ENCODE measurements around the gene TSKU.

Gene TSKU

DNA sequence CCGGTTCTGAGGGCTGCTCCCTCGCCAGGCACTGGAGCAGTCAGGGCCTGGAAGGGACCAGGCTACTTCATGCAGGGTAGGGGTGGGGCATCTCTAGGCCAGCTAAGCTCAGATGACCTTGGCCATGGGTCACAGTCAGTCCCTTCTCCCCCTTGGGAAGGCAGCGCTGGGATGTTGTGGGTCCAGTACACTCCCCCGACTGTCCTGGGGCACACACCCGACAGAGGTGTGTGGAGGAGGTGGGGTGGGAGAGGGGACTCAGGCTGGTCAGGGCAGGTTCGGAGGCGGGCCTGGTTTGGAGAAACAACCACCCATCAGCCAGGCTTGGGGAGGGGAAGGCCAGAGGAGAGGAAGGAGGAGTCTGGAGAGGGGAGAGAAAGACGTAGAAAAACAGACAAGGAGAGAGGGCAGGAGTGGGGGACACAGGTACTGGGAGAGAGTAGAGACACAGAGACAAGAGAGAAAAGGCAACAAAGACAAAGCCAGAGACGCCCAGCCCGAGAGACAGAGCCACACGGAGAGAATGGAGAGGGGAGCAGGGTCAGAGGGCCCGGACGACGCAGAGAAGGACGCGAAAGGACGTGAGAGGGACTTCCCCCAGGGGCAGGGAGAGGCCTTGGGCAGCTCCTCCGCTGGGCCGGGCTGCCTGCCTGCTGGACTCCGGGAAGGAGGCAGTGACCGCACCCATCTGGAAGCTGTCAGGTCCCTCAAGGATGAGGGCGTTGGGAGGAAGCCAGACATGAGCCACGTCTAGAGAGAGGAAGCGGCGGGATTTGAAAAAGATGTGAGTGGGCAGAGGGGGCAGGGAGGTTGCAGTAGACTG lies 30.6 kb upstream of the TSKU start:
- DNase-seq (ENCODE audit: low read depth): peak; percentile 95
- H3K4me3 ChIP-seq (ENCODE audit: low read length): no peak overlapping the region
- TF ChIP-seq, protein P1, sequence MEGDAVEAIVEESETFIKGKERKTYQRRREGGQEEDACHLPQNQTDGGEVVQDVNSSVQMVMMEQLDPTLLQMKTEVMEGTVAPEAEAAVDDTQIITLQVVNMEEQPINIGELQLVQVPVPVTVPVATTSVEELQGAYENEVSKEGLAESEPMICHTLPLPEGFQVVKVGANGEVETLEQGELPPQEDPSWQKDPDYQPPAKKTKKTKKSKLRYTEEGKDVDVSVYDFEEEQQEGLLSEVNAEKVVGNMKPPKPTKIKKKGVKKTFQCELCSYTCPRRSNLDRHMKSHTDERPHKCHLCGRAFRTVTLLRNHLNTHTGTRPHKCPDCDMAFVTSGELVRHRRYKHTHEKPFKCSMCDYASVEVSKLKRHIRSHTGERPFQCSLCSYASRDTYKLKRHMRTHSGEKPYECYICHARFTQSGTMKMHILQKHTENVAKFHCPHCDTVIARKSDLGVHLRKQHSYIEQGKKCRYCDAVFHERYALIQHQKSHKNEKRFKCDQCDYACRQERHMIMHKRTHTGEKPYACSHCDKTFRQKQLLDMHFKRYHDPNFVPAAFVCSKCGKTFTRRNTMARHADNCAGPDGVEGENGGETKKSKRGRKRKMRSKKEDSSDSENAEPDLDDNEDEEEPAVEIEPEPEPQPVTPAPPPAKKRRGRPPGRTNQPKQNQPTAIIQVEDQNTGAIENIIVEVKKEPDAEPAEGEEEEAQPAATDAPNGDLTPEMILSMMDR (conservative IDR thresholded peaks at IDR 0.05; ENCODE audit: low read length): no peak

DNA sequence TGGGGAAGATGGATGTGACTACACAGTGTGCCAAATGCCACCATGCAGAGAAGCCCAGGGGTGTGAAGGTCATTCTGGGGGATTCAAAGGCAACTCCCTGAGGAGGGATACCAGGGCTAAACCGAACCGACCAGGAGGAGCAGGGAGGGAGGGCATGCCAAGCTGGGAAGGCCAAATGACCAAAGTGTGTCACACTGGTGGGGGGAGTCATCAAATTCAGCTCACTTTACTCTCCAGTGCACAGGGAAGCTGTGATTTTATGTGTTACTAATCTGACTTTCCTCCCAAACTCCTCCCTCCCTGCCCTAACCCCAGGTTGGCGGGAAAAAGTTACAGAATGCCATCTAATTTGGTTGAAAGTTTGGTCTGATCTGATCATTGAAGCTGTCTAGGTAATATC lies 29.7 kb upstream of the TSKU start:
- no peak for DNase-seq (ENCODE audit: low read depth)
- no peak overlapping the region for H3K4me3 ChIP-seq (ENCODE audit: low read length)
- TF ChIP-seq, protein P1 (conservative IDR thresholded peaks at IDR 0.05; ENCODE audit: low read length): no peak

DNA sequence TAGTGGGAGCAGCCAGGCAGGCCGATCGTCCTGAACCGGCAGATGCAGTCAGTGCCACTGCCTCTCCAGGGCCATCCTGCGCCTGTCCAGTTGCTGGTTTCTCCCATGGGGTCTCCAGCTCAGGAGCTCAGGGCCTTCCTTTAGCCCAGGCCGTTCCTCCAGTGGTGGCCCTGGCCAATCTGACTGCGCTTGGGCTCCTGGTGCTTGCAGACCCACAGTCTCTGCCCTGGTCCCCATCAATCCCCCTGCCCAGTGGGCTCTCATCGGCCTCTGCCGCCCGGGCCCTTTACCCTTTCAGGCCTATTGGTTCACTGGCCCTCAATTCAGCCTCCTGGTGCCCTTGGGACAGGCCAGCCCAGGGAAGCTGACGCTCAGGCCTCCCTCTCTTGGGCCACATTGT lies 29.2 kb upstream of the TSKU start:
- TF ChIP-seq, protein P1 (conservative IDR thresholded peaks at IDR 0.05; ENCODE audit: low read length): no peak
- DNase-seq (ENCODE audit: low read depth): no peak
- H3K4me3 ChIP-seq (ENCODE audit: low read length): no peak overlapping the region

DNA sequence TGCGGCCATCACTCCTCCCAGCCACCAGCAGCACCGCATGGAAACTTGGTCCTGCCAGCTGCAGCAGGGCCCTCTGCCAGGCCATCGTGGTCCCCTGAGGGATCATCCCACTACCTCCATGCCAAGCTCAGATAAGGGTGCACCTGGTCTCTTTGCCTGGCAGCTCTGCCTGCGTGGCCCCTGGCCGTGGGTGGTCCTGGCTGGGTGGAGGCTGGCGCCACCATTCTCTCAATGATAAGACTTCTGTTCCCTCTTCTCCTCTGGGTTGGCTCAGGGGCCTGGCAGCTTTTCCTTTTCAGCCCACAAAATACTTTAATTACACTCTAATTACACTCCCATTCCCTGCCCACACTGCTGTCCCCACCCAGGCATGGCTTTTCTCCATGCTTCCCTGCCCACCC lies 26.8 kb upstream of the TSKU start:
- TF ChIP-seq, protein P1 (conservative IDR thresholded peaks at IDR 0.05; ENCODE audit: low read length): no peak
- no peak for DNase-seq (ENCODE audit: low read depth)
- H3K4me3 ChIP-seq (ENCODE audit: low read length): no peak overlapping the region

DNA sequence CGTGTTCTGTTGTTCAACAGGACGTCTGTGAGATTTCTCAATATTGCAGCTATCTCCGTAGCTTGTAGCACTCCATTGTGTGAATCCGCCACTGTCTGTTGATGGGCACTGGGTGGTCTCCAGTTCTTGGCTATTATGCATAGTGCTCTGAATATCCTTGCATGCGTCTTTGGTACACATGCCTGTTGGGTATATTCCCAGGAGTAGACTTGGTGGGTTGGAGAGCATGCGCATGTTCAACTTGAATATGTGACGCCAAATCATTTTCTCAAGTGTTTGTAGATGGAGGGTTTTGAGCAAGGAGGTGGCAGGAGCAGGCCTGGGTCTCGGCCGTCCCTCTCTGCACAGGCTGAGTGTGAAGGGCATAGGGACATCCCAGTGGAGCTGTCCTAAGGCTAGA lies 24.8 kb upstream of the TSKU start:
- TF ChIP-seq, protein P1 (conservative IDR thresholded peaks at IDR 0.05; ENCODE audit: low read length): no peak
- DNase-seq (ENCODE audit: low read depth): no peak

DNA sequence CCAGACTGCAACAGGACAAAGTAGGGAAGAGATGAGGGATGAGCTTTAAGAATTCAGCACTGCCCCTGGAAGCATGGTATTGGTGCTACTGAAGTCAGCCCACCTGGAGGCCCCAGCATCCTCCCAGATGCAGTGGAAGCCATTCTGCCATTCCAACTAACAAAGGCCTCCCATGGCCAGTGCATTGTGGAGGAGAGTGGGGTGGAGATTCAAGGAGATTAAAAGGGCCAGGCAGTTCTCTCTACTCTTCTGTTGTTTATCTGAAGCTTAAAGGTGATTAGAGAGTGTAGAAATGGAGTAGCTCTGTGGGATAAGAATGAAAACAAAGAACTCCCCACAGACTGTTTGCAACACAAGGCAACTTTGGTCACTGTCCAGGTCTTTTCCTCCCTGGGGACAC lies 24.1 kb upstream of the TSKU start:
- no peak for DNase-seq (ENCODE audit: low read depth)
- no peak overlapping the region for H3K4me3 ChIP-seq (ENCODE audit: low read length)
- TF ChIP-seq, protein P1 (conservative IDR thresholded peaks at IDR 0.05; ENCODE audit: low read length): no peak

More for the DNA sequence above, 24.8 kb upstream of the TSKU start:
- no peak overlapping the region for H3K4me3 ChIP-seq (ENCODE audit: low read length)

DNA sequence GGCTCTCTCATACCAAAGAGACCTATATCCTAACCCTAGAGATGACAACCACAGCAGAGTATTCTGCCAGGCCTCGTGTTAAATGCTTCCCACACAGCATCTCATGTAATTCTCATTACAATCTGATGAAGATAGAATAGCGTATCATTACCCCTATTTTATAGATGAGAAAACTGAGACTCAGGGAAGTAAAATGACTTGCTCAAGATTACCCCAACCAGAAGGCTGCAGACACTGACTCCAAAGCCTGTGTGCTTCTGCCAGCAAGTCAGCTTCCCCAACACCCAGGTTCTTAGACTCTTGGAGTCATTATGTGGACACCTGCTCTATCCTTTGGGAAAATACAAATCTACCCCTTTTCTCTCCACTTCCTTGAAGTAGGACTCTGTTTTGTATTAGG lies 23.6 kb upstream of the TSKU start:
- H3K4me3 ChIP-seq (ENCODE audit: low read length): no peak overlapping the region
- TF ChIP-seq, protein P1 (conservative IDR thresholded peaks at IDR 0.05; ENCODE audit: low read length): no peak
- DNase-seq (ENCODE audit: low read depth): no peak
